ENCODE data around the gene RAB22A. TPM values are rescaled to one million over a fixed set of nuclear protein-coding genes. Genes with fewer than 3 reads are reported as not detected.

Gene RAB22A
- total and polyA plus RNA-seq, 9 of the 15 experiments (the other 6 are each of a cell fraction or from before 2014, with no cell fraction given), result 1.1 to 8.0 (median 6.7) TPM

DNA sequence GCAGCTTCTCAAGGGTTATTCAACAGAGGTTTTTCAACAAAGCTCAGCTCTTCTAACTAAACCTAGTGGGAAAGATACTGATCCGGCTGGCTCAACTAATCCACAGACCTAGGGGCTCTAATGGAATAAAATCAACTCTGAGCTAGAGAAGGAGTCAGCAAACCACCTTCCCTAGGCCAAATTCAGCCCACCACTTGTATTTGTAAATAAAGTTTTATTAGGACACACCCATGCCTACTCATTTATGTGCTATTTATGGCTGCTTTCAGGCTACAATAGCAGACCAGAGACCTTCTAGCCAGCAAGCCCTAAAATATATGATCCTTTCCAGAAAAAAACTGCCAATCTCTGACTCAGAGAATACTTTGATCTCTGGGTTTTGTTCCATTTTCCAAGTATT lies 6.0 kb upstream of the RAB22A start (continued):
- TF ChIP-seq, protein P1, sequence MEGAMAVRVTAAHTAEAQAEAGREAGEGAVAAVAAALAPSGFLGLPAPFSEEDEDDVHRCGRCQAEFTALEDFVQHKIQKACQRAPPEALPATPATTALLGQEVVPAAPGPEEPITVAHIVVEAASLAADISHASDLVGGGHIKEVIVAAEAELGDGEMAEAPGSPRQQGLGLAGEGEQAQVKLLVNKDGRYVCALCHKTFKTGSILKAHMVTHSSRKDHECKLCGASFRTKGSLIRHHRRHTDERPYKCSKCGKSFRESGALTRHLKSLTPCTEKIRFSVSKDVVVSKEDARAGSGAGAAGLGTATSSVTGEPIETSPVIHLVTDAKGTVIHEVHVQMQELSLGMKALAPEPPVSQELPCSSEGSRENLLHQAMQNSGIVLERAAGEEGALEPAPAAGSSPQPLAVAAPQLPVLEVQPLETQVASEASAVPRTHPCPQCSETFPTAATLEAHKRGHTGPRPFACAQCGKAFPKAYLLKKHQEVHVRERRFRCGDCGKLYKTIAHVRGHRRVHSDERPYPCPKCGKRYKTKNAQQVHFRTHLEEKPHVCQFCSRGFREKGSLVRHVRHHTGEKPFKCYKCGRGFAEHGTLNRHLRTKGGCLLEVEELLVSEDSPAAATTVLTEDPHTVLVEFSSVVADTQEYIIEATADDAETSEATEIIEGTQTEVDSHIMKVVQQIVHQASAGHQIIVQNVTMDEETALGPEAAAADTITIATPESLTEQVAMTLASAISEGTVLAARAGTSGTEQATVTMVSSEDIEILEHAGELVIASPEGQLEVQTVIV (CRISPR knock-in tag; IDR thresholded peaks at IDR 0.05; ENCODE audit: borderline replicate concordance), result no peak
- TF ChIP-seq MEF2A (IDR thresholded peaks at IDR 0.05; ENCODE audit: control insufficient read depth, low read depth, low read length), result peak; percentile 34; the same call in 1 of the 2 replicates
- no peak for TF ChIP-seq ELK1 (CRISPR knock-in tag; IDR thresholded peaks at IDR 0.05)
- TF ChIP-seq FOXJ3 (CRISPR knock-in tag; IDR thresholded peaks at IDR 0.05), result no peak
- no peak for TF ChIP-seq GTF2F1 (IDR thresholded peaks at IDR 0.05; ENCODE audit: low read depth, low read length)

GRCh38 chr20:58305061-58305460 lies 4.5 kb upstream of the RAB22A start:
- Histone ChIP-seq H2AFZ (ENCODE audit: low read depth, low read length) (no peak overlapping the region), H3K4me2 (ENCODE audit: insufficient read depth, low read length) (no peak overlapping the region), H3K27me3 (ENCODE audit: control insufficient read depth in 2 of 2, insufficient read depth in 2 of 2, low read length in 2 of 2) (no peaks in the 10 kb centered on the region), H3K36me3 (ENCODE audit: control insufficient read depth, insufficient read depth, low read length) (no peaks in the 10 kb centered on the region), H3K9ac (ENCODE audit: insufficient read depth in 1 of 2, low read depth in 2 of 2, low read length in 2 of 2) (no peak overlapping the region), H3K4me3 (no peak overlapping the region), H4K20me1 (replicated peaks; ENCODE audit: control insufficient read depth, insufficient read depth, low read length) (peaks cover 3% of the 10 kb centered on the region; the same call in 1 of the 2 replicates), H3K9me3 (replicated peaks; ENCODE audit: control insufficient read depth, insufficient read depth, low read depth, low read length) (no peaks in the 10 kb centered on the region), H3K79me2 (ENCODE audit: control insufficient read depth, insufficient read depth, low read length) (peaks cover 12% of the 10 kb centered on the region), H3K27ac (ENCODE audit: extremely low read depth, low read depth, low read length) (no peak overlapping the region), H3K4me1 (replicated peaks in 1 of 2; ENCODE audit: control insufficient read depth in 2 of 2, insufficient read depth in 2 of 2, low read length in 2 of 2) (peaks cover 3 to 12% of the 10 kb centered on the region in 2 experiments; a peak in 2 of 5 replicates), H3K9me1 (ENCODE audit: control insufficient read depth, insufficient read depth, low read length) (no peaks in the 10 kb centered on the region)
- DNase-seq (ENCODE audit: extremely low read depth in 1 of 4, low spot score in 3 of 4) (no peak), FAIRE-seq (no peak), ATAC-seq (no peak)
- 100% methylated on average over 1 of the region's 1 CpG for WGBS (ENCODE audit: insufficient coverage, low coverage, missing lambda C conversion rate)
- CTCF ChIA-PET (ENCODE audit: low intra/inter-chr PET ratio), result no interaction called here
- in situ Hi-C loops (cut with MboI), result no loop called here
- intact Hi-C loops (cut with micrococcal nuclease), result loop anchor here (5.0 kb wide), 2 partner anchors 67 to 68 kb away; no protein-coding TSS in a partner anchor
- TSS peak; percentile 5 for BruUV-seq (replicated peaks)
- POLR2A ChIA-PET, result interaction anchor here (1.0 kb wide), 1 partner anchor 15 kb away, joined by 3 read pairs; no protein-coding TSS in a partner anchor
- no peak for TF ChIP-seq NR4A1 (CRISPR knock-in tag; IDR thresholded peaks at IDR 0.05)
- no peak for TF ChIP-seq NR4A1 (tag; IDR thresholded peaks at IDR 0.05)
- TF ChIP-seq CBX2 (IDR thresholded peaks at IDR 0.05; ENCODE audit: insufficient read depth, low read length, poor library complexity, severe bottlenecking), result no peak
- TF ChIP-seq, protein P2, sequence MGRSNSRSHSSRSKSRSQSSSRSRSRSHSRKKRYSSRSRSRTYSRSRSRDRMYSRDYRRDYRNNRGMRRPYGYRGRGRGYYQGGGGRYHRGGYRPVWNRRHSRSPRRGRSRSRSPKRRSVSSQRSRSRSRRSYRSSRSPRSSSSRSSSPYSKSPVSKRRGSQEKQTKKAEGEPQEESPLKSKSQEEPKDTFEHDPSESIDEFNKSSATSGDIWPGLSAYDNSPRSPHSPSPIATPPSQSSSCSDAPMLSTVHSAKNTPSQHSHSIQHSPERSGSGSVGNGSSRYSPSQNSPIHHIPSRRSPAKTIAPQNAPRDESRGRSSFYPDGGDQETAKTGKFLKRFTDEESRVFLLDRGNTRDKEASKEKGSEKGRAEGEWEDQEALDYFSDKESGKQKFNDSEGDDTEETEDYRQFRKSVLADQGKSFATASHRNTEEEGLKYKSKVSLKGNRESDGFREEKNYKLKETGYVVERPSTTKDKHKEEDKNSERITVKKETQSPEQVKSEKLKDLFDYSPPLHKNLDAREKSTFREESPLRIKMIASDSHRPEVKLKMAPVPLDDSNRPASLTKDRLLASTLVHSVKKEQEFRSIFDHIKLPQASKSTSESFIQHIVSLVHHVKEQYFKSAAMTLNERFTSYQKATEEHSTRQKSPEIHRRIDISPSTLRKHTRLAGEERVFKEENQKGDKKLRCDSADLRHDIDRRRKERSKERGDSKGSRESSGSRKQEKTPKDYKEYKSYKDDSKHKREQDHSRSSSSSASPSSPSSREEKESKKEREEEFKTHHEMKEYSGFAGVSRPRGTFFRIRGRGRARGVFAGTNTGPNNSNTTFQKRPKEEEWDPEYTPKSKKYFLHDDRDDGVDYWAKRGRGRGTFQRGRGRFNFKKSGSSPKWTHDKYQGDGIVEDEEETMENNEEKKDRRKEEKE (IDR thresholded peaks at IDR 0.05; ENCODE audit: borderline replicate concordance in 1 of 2, control insufficient read depth in 1 of 2, low read depth in 2 of 2, low read length in 1 of 2), result no peak
- TF ChIP-seq HEY1 (CRISPR knock-in tag; IDR thresholded peaks at IDR 0.05; ENCODE audit: borderline replicate concordance), result no peak
- TF ChIP-seq, protein P3, sequence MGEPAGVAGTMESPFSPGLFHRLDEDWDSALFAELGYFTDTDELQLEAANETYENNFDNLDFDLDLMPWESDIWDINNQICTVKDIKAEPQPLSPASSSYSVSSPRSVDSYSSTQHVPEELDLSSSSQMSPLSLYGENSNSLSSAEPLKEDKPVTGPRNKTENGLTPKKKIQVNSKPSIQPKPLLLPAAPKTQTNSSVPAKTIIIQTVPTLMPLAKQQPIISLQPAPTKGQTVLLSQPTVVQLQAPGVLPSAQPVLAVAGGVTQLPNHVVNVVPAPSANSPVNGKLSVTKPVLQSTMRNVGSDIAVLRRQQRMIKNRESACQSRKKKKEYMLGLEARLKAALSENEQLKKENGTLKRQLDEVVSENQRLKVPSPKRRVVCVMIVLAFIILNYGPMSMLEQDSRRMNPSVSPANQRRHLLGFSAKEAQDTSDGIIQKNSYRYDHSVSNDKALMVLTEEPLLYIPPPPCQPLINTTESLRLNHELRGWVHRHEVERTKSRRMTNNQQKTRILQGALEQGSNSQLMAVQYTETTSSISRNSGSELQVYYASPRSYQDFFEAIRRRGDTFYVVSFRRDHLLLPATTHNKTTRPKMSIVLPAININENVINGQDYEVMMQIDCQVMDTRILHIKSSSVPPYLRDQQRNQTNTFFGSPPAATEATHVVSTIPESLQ (CRISPR knock-in tag; IDR thresholded peaks at IDR 0.05), result no peak
- no peak for TF ChIP-seq MCM2 (IDR thresholded peaks at IDR 0.05; ENCODE audit: low read depth)
